Endodermal cell (in vitro differentiated cells): ENCODE results near the gene SLC12A2. TPM values are rescaled to one million over a fixed set of nuclear protein-coding genes. Genes with fewer than 3 reads are reported as not detected.

ENCODE experiments used
- DNase-seq: peaks from one replicate; pipeline ENCODE4 v3.0.0-alpha.2; 2017
- H3K27ac ChIP-seq: 2 replicates; pipeline ENCODE4 v1.5.1; 2013; ENCODE audit warnings: mild to moderate bottlenecking, low read depth, low read length, moderate library complexity
- H3K27me3 ChIP-seq: 2 replicates; pipeline ENCODE4 v1.6.1; 2013; ENCODE audit warnings: mild to moderate bottlenecking, low read length, moderate library complexity; ENCODE audit not compliant: insufficient read depth, control insufficient read depth, poor library complexity, severe bottlenecking
- H3K36me3 ChIP-seq: 2 replicates; pipeline ENCODE4 v1.7.0; 2013; ENCODE audit warnings: mild to moderate bottlenecking, low read length, moderate library complexity; ENCODE audit not compliant: control insufficient read depth, insufficient read depth
- H3K4me1 ChIP-seq: one replicate; pipeline ENCODE4 v1.7.0; 2013; ENCODE audit warnings: low read length; ENCODE audit not compliant: control insufficient read depth, insufficient read depth
- H3K4me3 ChIP-seq: 2 replicates; pipeline ENCODE4 v1.5.1; 2013; ENCODE audit warnings: mild to moderate bottlenecking, low read length, moderate library complexity
- H3K9ac ChIP-seq: 2 replicates; pipeline ENCODE4 v1.6.1; 2013; ENCODE audit warnings: mild to moderate bottlenecking, low read length, moderate library complexity; ENCODE audit not compliant: poor library complexity, severe bottlenecking; ENCODE audit errors: extremely low read depth
- H3K9me3 ChIP-seq: 2 replicates; pipeline ENCODE4 v1.6.1; 2013; ENCODE audit warnings: mild to moderate bottlenecking, low read length, moderate library complexity; ENCODE audit not compliant: control insufficient read depth
- H3K27ac Mint-ChIP-seq: 2 replicates; pipeline ENCODE4 v1.8.0; 2020; ENCODE audit warnings: mixed read lengths
- H3K27me3 Mint-ChIP-seq: 2 replicates; pipeline ENCODE4 v1.8.0; 2021; ENCODE audit warnings: mild to moderate bottlenecking, mixed read lengths; ENCODE audit not compliant: insufficient read depth
- H3K36me3 Mint-ChIP-seq: 2 replicates; pipeline ENCODE4 v1.8.0; 2020; ENCODE audit warnings: low read depth, mixed read lengths
- H3K4me1 Mint-ChIP-seq: 2 replicates; pipeline ENCODE4 v1.8.0; 2020; ENCODE audit warnings: mixed read lengths
- H3K4me3 Mint-ChIP-seq: 2 replicates; pipeline ENCODE4 v1.8.0; 2020; ENCODE audit warnings: mild to moderate bottlenecking, moderate library complexity, mixed read lengths
- H3K9me3 Mint-ChIP-seq: 2 replicates; pipeline ENCODE4 v1.8.0; 2020; ENCODE audit warnings: mild to moderate bottlenecking, mixed read lengths
- CTCF ChIP-seq: fragments of 200-600 bp; sonication (generic); conservative IDR thresholded peaks from 2 replicates; pipeline ENCODE4 v1.5.0; 2021; ENCODE audit warnings: antibody characterized with exemption, mild to moderate bottlenecking
- WGBS, 2 experiments: methylation state at CpG; one replicate each; pipeline versions ENCODE4 v1.1.5 to v1.1.7; 2013; ENCODE audit warnings: missing lambda C conversion rate in 2 of 2, mixed read lengths in 1 of 2; ENCODE audit not compliant: insufficient coverage in 1 of 2, insufficient read length in 1 of 2; 5-methylcytosine and 5-hydroxymethylcytosine counted together
- total RNA-seq, 2 donors: library from RNA; stranded (reverse); fragmentation: NEBNext Ultra II Directional in 1 of 2; extraction: Animal tissue kit (Norgen Biotek cat#: 25700) in 1 of 2; gene quantifications; 2 replicates in 1 of 2; 3 replicates in 1 of 2; pipeline ENCODE4 v1.2.1, GENCODE V29; 2021

Gene SLC12A2
- total RNA-seq, 2 donors from 2014 or later = 16.7 to 25.1 TPM

- Mint-ChIP-seq H3K27ac (no peak overlapping the region), H3K4me3 (no peak overlapping the region), H3K27me3 (peaks cover 3% of the 10 kb centered on the region), H3K9me3 (no peaks in the 10 kb centered on the region), H3K36me3 (no peaks in the 10 kb centered on the region), H3K4me1 (peaks cover 8% of the 10 kb centered on the region)
- no peaks in the 10 kb centered on the region for H3K9me3 ChIP-seq
- no peak for TF ChIP-seq CTCF
- H3K36me3 ChIP-seq = no peaks in the 10 kb centered on the region
- 87 to 95% methylated on average over 4 to 5 of the region's 5 CpGs for WGBS, 2 experiments
- no peak for DNase-seq
- no peaks in the 10 kb centered on the region for H3K4me1 ChIP-seq
- no peak overlapping the region for H3K27ac ChIP-seq
- H3K9ac ChIP-seq = no peak overlapping the region
- H3K27me3 ChIP-seq = no peaks in the 10 kb centered on the region
- no peak overlapping the region for H3K4me3 ChIP-seq
Observed at GRCh38 chr5:128213833-128214232, 130.3 kb downstream of the SLC12A2 start.

- H3K4me1 ChIP-seq = no peaks in the 10 kb centered on the region
- peaks cover 6% of the 10 kb centered on the region for H3K9me3 ChIP-seq
- H3K9ac ChIP-seq = no peak overlapping the region
- peaks cover 8% of the 10 kb centered on the region for H3K4me1 Mint-ChIP-seq
- H3K27ac Mint-ChIP-seq = no peak overlapping the region
- 84 to 91% methylated on average over 3 to 7 of the region's 7 CpGs for WGBS, 2 experiments
- no peak for DNase-seq
- no peak overlapping the region for H3K4me3 Mint-ChIP-seq
- no peaks in the 10 kb centered on the region for H3K27me3 ChIP-seq
- H3K9me3 Mint-ChIP-seq = no peaks in the 10 kb centered on the region
- TF ChIP-seq CTCF = no peak
- no peak overlapping the region for H3K4me3 ChIP-seq
- H3K36me3 Mint-ChIP-seq = no peaks in the 10 kb centered on the region
- peaks cover 3% of the 10 kb centered on the region for H3K27me3 Mint-ChIP-seq
- no peak overlapping the region for H3K27ac ChIP-seq
- no peaks in the 10 kb centered on the region for H3K36me3 ChIP-seq
Observed at GRCh38 chr5:128216285-128216684, 132.7 kb downstream of the SLC12A2 start.

GRCh38 chr5:128216860-128217531 is 133.4 kb downstream of the SLC12A2 start:
- Mint-ChIP-seq H3K27ac (no peak overlapping the region), H3K27me3 (peaks cover 1% of the 10 kb centered on the region), H3K36me3 (no peaks in the 10 kb centered on the region), H3K9me3 (no peaks in the 10 kb centered on the region), H3K4me1 (peaks cover 11% of the 10 kb centered on the region), H3K4me3 (no peak overlapping the region)
- Histone ChIP-seq H3K9me3 (peaks cover 6% of the 10 kb centered on the region), H3K27ac (no peak overlapping the region), H3K27me3 (no peaks in the 10 kb centered on the region), H3K4me1 (no peaks in the 10 kb centered on the region), H3K4me3 (no peak overlapping the region), H3K36me3 (no peaks in the 10 kb centered on the region), H3K9ac (no peak overlapping the region)
- TF ChIP-seq CTCF = no peak
- DNase-seq = no peak
- 87% methylated on average over 12 to 15 of the region's 15 CpGs for WGBS, 2 experiments
